Effector memory CD4-positive, alpha-beta T cell (primary cell): ENCODE data around the gene FBXL12.
"Not testable (repeated sequence)": the region's sequence is repeated elsewhere in the genome, so short reads cannot be mapped to it uniquely, and the experiment has no call there.

Experiments used
- DNase-seq, 3 donors: peaks; one replicate each; pipeline ENCODE4 v3.0.0-alpha.2; 2020
- H3K27ac ChIP-seq: 2 replicates; pipeline ENCODE4 v1.7.0; 2013; ENCODE audit warnings: mild to moderate bottlenecking, low read length, moderate library complexity; ENCODE audit not compliant: insufficient read depth, poor library complexity, severe bottlenecking
- H3K27me3 ChIP-seq: replicated peaks from 2 replicates; pipeline ENCODE4 v1.7.0; 2013; ENCODE audit warnings: mild to moderate bottlenecking, low read length; ENCODE audit not compliant: insufficient read depth, control insufficient read depth, poor library complexity, severe bottlenecking
- H3K36me3 ChIP-seq: 2 replicates; pipeline ENCODE4 v1.7.0; 2013; ENCODE audit warnings: mild to moderate bottlenecking, low read length, moderate library complexity; ENCODE audit not compliant: control insufficient read depth, insufficient read depth
- H3K4me1 ChIP-seq: 2 replicates; pipeline ENCODE4 v1.7.0; 2013; ENCODE audit warnings: low read length, mild to moderate bottlenecking; ENCODE audit not compliant: control insufficient read depth, insufficient read depth, poor library complexity, severe bottlenecking
- H3K4me3 ChIP-seq: 2 replicates; pipeline ENCODE4 v1.7.0; 2013; ENCODE audit warnings: low read length, low read depth, mild to moderate bottlenecking; ENCODE audit not compliant: insufficient read depth, poor library complexity, severe bottlenecking
- H3K9me3 ChIP-seq: 2 replicates; pipeline ENCODE4 v1.7.0; 2013; ENCODE audit warnings: mild to moderate bottlenecking, low read length, moderate library complexity; ENCODE audit not compliant: control insufficient read depth

Gene FBXL12

GRCh38 chr19:9820034-9820433 is 1.2 kb upstream of the FBXL12 start:
- H3K27ac ChIP-seq, H3K9me3 ChIP-seq, H3K36me3 ChIP-seq, DNase-seq, H3K27me3 ChIP-seq, H3K4me3 ChIP-seq: not testable (repeated sequence)
- peaks cover 12% of the 10 kb centered on the region for H3K4me1 ChIP-seq

- peak overlapping the region; percentile 47 for H3K4me3 ChIP-seq
- H3K27ac ChIP-seq: peak overlapping the region; percentile 96
- H3K9me3 ChIP-seq: no peaks in the 10 kb centered on the region
- no peaks in the 10 kb centered on the region for H3K27me3 ChIP-seq
- no peak for DNase-seq
- H3K36me3 ChIP-seq: no peaks in the 10 kb centered on the region
- peaks cover 12% of the 10 kb centered on the region for H3K4me1 ChIP-seq
Measured at GRCh38 chr19:9819596-9819909, 674 bp upstream of the FBXL12 start.

- Histone ChIP-seq H3K4me3 (peak overlapping the region; percentile 98), H3K27me3 (no peaks in the 10 kb centered on the region), H3K9me3 (no peaks in the 10 kb centered on the region), H3K4me1 (peaks cover 12% of the 10 kb centered on the region), H3K27ac (peak overlapping the region; percentile 96), H3K36me3 (no peaks in the 10 kb centered on the region)
- DNase-seq: no peak
Measured at GRCh38 chr19:9818175-9818733, 625 bp downstream of the FBXL12 start.

- Histone ChIP-seq H3K9me3 (no peaks in the 10 kb centered on the region), H3K4me3 (no peak overlapping the region), H3K27me3 (no peaks in the 10 kb centered on the region), H3K4me1 (peaks cover 20% of the 10 kb centered on the region), H3K36me3 (peaks cover 16% of the 10 kb centered on the region), H3K27ac (no peak overlapping the region)
- no peak for DNase-seq
Measured at GRCh38 chr19:9811139-9811538, 7.7 kb downstream of the FBXL12 start.

GRCh38 chr19:9808855-9809824 is 9.7 kb downstream of the FBXL12 start:
- Histone ChIP-seq H3K36me3 (peaks cover 16% of the 10 kb centered on the region), H3K27ac (peak overlapping the region; percentile 42), H3K4me1 (peaks cover 20% of the 10 kb centered on the region), H3K4me3 (no peak overlapping the region), H3K27me3 (no peaks in the 10 kb centered on the region), H3K9me3 (no peaks in the 10 kb centered on the region)
- peak in 1 of 3 donors; percentile 16 for DNase-seq

- Histone ChIP-seq H3K9me3 (no peaks in the 10 kb centered on the region), H3K36me3 (peaks cover 16% of the 10 kb centered on the region), H3K27ac (no peak overlapping the region), H3K27me3 (no peaks in the 10 kb centered on the region), H3K4me3 (no peak overlapping the region), H3K4me1 (peaks cover 20% of the 10 kb centered on the region)
- no peak for DNase-seq
Measured at GRCh38 chr19:9806803-9807202, 12.1 kb downstream of the FBXL12 start.

GRCh38 chr19:9801976-9802375 is 16.9 kb downstream of the FBXL12 start:
- no peak overlapping the region for H3K27ac ChIP-seq
- DNase-seq: no peak
- H3K4me1 ChIP-seq: peaks cover 8% of the 10 kb centered on the region
- no peaks in the 10 kb centered on the region for H3K36me3 ChIP-seq
- H3K27me3 ChIP-seq: no peaks in the 10 kb centered on the region
- H3K4me3 ChIP-seq: no peak overlapping the region
- H3K9me3 ChIP-seq: no peaks in the 10 kb centered on the region

GRCh38 chr19:9799162-9799561 is 19.7 kb downstream of the FBXL12 start:
- no peak for DNase-seq
- peaks cover 8% of the 10 kb centered on the region for H3K4me1 ChIP-seq
- no peak overlapping the region for H3K4me3 ChIP-seq

GRCh38 chr19:9797871-9798270 is 21.0 kb downstream of the FBXL12 start:
- Histone ChIP-seq H3K9me3 (no peaks in the 10 kb centered on the region), H3K4me3 (no peak overlapping the region), H3K27ac (no peak overlapping the region), H3K36me3 (no peaks in the 10 kb centered on the region), H3K27me3 (no peaks in the 10 kb centered on the region), H3K4me1 (peaks cover 8% of the 10 kb centered on the region)
- DNase-seq: no peak

More at GRCh38 chr19:9799162-9799561, 19.7 kb downstream of the FBXL12 start:
- no peaks in the 10 kb centered on the region for H3K9me3 ChIP-seq
- no peaks in the 10 kb centered on the region for H3K27me3 ChIP-seq
- no peak overlapping the region for H3K27ac ChIP-seq
- no peaks in the 10 kb centered on the region for H3K36me3 ChIP-seq

GRCh38 chr19:9796113-9796773 is 22.6 kb downstream of the FBXL12 start:
- H3K36me3 ChIP-seq: no peaks in the 10 kb centered on the region
- H3K4me3 ChIP-seq: no peak overlapping the region
- H3K27ac ChIP-seq: peak overlapping the region; percentile 52
- DNase-seq: peak; percentile 67 to 78 (median 78)
- no peaks in the 10 kb centered on the region for H3K9me3 ChIP-seq
- H3K4me1 ChIP-seq: peaks cover 10% of the 10 kb centered on the region
- no peaks in the 10 kb centered on the region for H3K27me3 ChIP-seq
